H1 (cell line): ENCODE results near the gene OSTF1. TPM values are rescaled to one million over a fixed set of nuclear protein-coding genes. Genes with fewer than 3 reads are reported as not detected.

Experiments
- ASH2L ChIP-seq: fragments of 200-600, 300-600 bp; sonication (generic); IDR thresholded peaks from one replicate; pipeline ENCODE4 v1.7.1; 2017; ENCODE audit warnings: low read length
- BRCA1 ChIP-seq: IDR thresholded peaks from 2 replicates; pipeline ENCODE4 v1.6.1; 2012; ENCODE audit warnings: low read depth, low read length, improper control_type of control experiment
- CHD7 ChIP-seq: fragments of 300-600 bp; sonication (generic); IDR thresholded peaks from 2 replicates; pipeline ENCODE4 v1.7.1; 2012; ENCODE audit warnings: low read length, moderate library complexity, mild to moderate bottlenecking, inconsistent platforms; ENCODE audit not compliant: insufficient replicate concordance
- CTBP2 ChIP-seq: IDR thresholded peaks from 2 replicates; pipeline ENCODE4 v1.7.0; 2011; ENCODE audit warnings: borderline replicate concordance, mild to moderate bottlenecking, moderate library complexity, mixed read lengths, low read length; ENCODE audit not compliant: insufficient read depth, insufficient read length
- E2F6 ChIP-seq: IDR thresholded peaks from 2 replicates; pipeline ENCODE4 v1.6.1; 2012; ENCODE audit warnings: inconsistent platforms
- RNF2 ChIP-seq: fragments of 200-900, 300-1000 bp; sonication (generic); IDR thresholded peaks from 2 replicates; pipeline ENCODE4 v1.7.1; 2016; ENCODE audit warnings: borderline replicate concordance, low read depth, mild to moderate bottlenecking, antibody characterized with exemption, low read length; ENCODE audit not compliant: poor library complexity, severe bottlenecking; ENCODE audit errors: missing control alignments
- RXRA ChIP-seq: IDR thresholded peaks from 2 replicates; pipeline ENCODE4 v1.6.1; 2011; ENCODE audit warnings: low read depth, mild to moderate bottlenecking, low read length, moderate library complexity; ENCODE audit not compliant: insufficient read depth
- TAF7 ChIP-seq: optimal IDR thresholded peaks from 2 replicates; pipeline ENCODE3; 2011; ENCODE audit warnings: low read depth, mild to moderate bottlenecking, inconsistent platforms, low read length, moderate library complexity, borderline replicate concordance
- YY1 ChIP-seq: IDR thresholded peaks from 2 replicates; pipeline ENCODE4 v1.6.1; 2011; ENCODE audit warnings: low read depth, mild to moderate bottlenecking, low read length
- polyA plus RNA-seq, 7 experiments: library from polyadenylated mRNA; depleted of rRNA in 3 of 7; stranded (reverse) in 5 of 7; unstranded in 2 of 7; fragments of >200 nt in 5 of 7; fragments of 200-250 nt in 2 of 7; gene quantifications; 1 replicate in 5 of 7; 2 replicates in 1 of 7; 4 replicates in 1 of 7; pipeline versions ENCODE4 v1.2.1 to v1.2.3, GENCODE V29; 2011 to 2013; ENCODE audit warnings: missing spikeins in 2 of 7, mixed read lengths in 2 of 7
- total RNA-seq: library from RNA; stranded (reverse); fragmentation: NEBNext Ultra II Directional; extraction: Animal tissue kit (Norgen Biotek cat#: 25700); gene quantifications from 2 replicates; pipeline ENCODE4 v1.2.1, GENCODE V29; 2021

OSTF1 gene
- total and polyA plus RNA-seq, 2 of the 8 experiments (the other 6 are each of a cell fraction or from before 2014, with no cell fraction given), result 5.0 to 18.9 TPM

- TF ChIP-seq CHD7, result no peak
- no peak for TF ChIP-seq E2F6
- no peak for TF ChIP-seq RXRA
- no peak for TF ChIP-seq ASH2L
- no peak for TF ChIP-seq CTBP2
- no peak for TF ChIP-seq YY1
- TF ChIP-seq RNF2, result no peak
- TF ChIP-seq BRCA1, result no peak
- TF ChIP-seq TAF7, result no peak
These were observed 24.6 kb upstream of the OSTF1 start (continued) for GRCh38 chr9:75063556-75064305.
